ENCODE data around the gene TXNIP.

The TXNIP gene

GRCh38 chr1:145990249-145990855 lies 6.0 kb downstream of the TXNIP start:
- TF ChIP-seq CTCF (IDR thresholded peaks at IDR 0.05; ENCODE audit: insufficient read depth, missing control alignments) = no peak
- FAIRE-seq (no peak), DNase-seq (ENCODE audit: insufficient read length, low spot score) (no peak)

GRCh38 chr1:145988773-145989172 lies 7.6 kb downstream of the TXNIP start:
- FAIRE-seq = no peak
- DNase-seq (ENCODE audit: insufficient read length, low spot score) = no peak
- TF ChIP-seq CTCF (IDR thresholded peaks at IDR 0.05; ENCODE audit: insufficient read depth, missing control alignments) = no peak

GRCh38 chr1:145987926-145988325 lies 8.5 kb downstream of the TXNIP start:
- DNase-seq (ENCODE audit: insufficient read length, low spot score) = no peak
- no peak for FAIRE-seq
- TF ChIP-seq CTCF (IDR thresholded peaks at IDR 0.05; ENCODE audit: insufficient read depth, missing control alignments) = no peak

GRCh38 chr1:145986551-145986950 lies 9.8 kb downstream of the TXNIP start:
- FAIRE-seq (no peak), DNase-seq (ENCODE audit: insufficient read length, low spot score) (no peak)
- no peak for TF ChIP-seq CTCF (IDR thresholded peaks at IDR 0.05; ENCODE audit: insufficient read depth, missing control alignments)

GRCh38 chr1:145985502-145986439 lies 10.6 kb downstream of the TXNIP start:
- TF ChIP-seq CTCF (IDR thresholded peaks at IDR 0.05; ENCODE audit: insufficient read depth, missing control alignments) = no peak
- DNase-seq (ENCODE audit: insufficient read length, low spot score) (no peak), FAIRE-seq (no peak)

- DNase-seq (ENCODE audit: insufficient read length, low spot score) (no peak), FAIRE-seq (no peak)
- TF ChIP-seq CTCF (IDR thresholded peaks at IDR 0.05; ENCODE audit: insufficient read depth, missing control alignments) = no peak
Measured at GRCh38 chr1:145985129-145985501, 11.3 kb downstream of the TXNIP start.
